PC-9 (cell line): Measurements from ENCODE around the gene ZNF35.

Experiments
- EZH2 ChIP-seq: fragments of 200-600 bp; sonication (generic); IDR thresholded peaks from 2 replicates; pipeline ENCODE4 v1.8.0; 2017; ENCODE audit warnings: antibody characterized with exemption, low read depth
- TF ChIP-seq, protein P1 (sequence below): fragments of 200-600 bp; sonication (generic); conservative IDR thresholded peaks from 2 replicates; pipeline ENCODE4 v1.6.1; 2017; ENCODE audit warnings: mixed run types, antibody characterized with exemption, mild to moderate bottlenecking, moderate library complexity

DNA sequence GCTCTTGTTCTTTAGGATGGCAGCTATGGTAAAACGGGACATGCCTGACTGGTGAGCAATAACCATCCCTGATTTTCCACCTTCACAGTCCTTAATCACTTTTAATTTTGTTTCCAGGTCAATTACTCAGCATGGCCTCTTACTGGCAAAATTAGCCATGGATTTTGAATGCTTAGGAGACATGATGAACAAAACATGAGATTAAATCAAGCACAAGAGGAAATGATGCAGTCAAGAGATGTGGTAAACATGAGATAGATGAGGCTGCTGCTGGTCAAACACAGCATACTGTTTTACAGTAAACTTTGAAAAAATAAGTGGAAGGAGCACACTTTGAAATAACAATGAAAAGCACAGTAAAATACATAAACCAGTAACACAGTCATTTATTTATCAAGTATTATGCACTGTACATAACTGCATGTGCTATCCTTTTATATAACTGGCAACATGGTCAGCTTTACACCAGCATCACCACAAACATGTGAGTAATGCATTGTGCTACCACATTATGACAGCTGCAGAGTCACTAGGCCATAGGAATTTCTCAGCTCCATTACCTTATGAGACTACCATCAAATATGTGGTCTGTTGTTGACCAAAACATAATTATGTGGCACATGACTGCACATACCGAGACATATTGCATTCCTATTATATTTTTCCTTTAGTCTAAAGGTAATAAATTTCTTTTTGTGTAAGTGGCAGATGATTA, 33.8 kb downstream of the ZNF35 start:
- TF ChIP-seq, protein P1, sequence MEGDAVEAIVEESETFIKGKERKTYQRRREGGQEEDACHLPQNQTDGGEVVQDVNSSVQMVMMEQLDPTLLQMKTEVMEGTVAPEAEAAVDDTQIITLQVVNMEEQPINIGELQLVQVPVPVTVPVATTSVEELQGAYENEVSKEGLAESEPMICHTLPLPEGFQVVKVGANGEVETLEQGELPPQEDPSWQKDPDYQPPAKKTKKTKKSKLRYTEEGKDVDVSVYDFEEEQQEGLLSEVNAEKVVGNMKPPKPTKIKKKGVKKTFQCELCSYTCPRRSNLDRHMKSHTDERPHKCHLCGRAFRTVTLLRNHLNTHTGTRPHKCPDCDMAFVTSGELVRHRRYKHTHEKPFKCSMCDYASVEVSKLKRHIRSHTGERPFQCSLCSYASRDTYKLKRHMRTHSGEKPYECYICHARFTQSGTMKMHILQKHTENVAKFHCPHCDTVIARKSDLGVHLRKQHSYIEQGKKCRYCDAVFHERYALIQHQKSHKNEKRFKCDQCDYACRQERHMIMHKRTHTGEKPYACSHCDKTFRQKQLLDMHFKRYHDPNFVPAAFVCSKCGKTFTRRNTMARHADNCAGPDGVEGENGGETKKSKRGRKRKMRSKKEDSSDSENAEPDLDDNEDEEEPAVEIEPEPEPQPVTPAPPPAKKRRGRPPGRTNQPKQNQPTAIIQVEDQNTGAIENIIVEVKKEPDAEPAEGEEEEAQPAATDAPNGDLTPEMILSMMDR, result no peak
- no peak for TF ChIP-seq EZH2
